H9 (cell line): ENCODE results near the gene LRRC42. TPM values are rescaled to one million over a fixed set of nuclear protein-coding genes. Genes with fewer than 3 reads are reported as not detected.
A peak's percentile ranks its signal among the peaks of the same experiment; 100 is the strongest.

Experiments used
- DNase-seq: peaks from one replicate; pipeline ENCODE4 v3.0.0-alpha.2; 2017
- H2AFZ ChIP-seq: one replicate; pipeline ENCODE4 v1.6.1; 2013; ENCODE audit warnings: mild to moderate bottlenecking, low read length, control low read depth, moderate library complexity
- H2AK5ac ChIP-seq: 2 replicates; pipeline ENCODE4 v1.6.1; 2013; ENCODE audit warnings: low read length, control low read depth, mixed read lengths; ENCODE audit not compliant: insufficient read length
- H2BK120ac ChIP-seq: one replicate; pipeline ENCODE4 v1.6.1; 2013; ENCODE audit warnings: low read depth, mild to moderate bottlenecking, low read length, control low read depth, inconsistent platforms; ENCODE audit not compliant: poor library complexity, severe bottlenecking
- H2BK12ac ChIP-seq: 2 replicates; pipeline ENCODE4 v1.6.1; 2013; ENCODE audit warnings: low read length, control low read depth, mixed read lengths, low read depth; ENCODE audit not compliant: insufficient read length
- H2BK15ac ChIP-seq: 2 replicates; pipeline ENCODE4 v1.6.1; 2013; ENCODE audit warnings: low read depth, low read length, control low read depth
- H2BK20ac ChIP-seq: one replicate; pipeline ENCODE4 v1.6.1; 2013; ENCODE audit warnings: low read depth, mild to moderate bottlenecking, low read length, control low read depth, inconsistent platforms; ENCODE audit not compliant: poor library complexity, severe bottlenecking
- H2BK5ac ChIP-seq: 2 replicates; pipeline ENCODE4 v1.6.1; 2013; ENCODE audit warnings: low read length, control low read depth, mixed read lengths; ENCODE audit not compliant: insufficient read length
- H3K14ac ChIP-seq: 2 replicates; pipeline ENCODE4 v1.6.1; 2013; ENCODE audit warnings: low read length, control low read depth; ENCODE audit not compliant: insufficient read depth
- H3K18ac ChIP-seq: 2 replicates; pipeline ENCODE4 v1.6.1; 2013; ENCODE audit warnings: low read depth, mild to moderate bottlenecking, mixed read lengths, low read length, control low read depth; ENCODE audit not compliant: insufficient read length
- H3K23ac ChIP-seq: 2 replicates; pipeline ENCODE4 v1.6.1; 2013; ENCODE audit warnings: low read length, control low read depth, mixed read lengths, low read depth; ENCODE audit not compliant: insufficient read length
- H3K23me2 ChIP-seq: 2 replicates; pipeline ENCODE4 v1.6.1; 2013; ENCODE audit warnings: low read depth, mild to moderate bottlenecking, mixed read lengths, low read length, control low read depth; ENCODE audit not compliant: insufficient read length, poor library complexity, severe bottlenecking
- H3K27ac ChIP-seq: 2 replicates; pipeline ENCODE4 v1.5.1; 2013; ENCODE audit warnings: low read length, control low read depth, mixed read lengths, low read depth; ENCODE audit not compliant: insufficient read length
- H3K27me3 ChIP-seq: 2 replicates; pipeline ENCODE4 v1.6.1; 2013; ENCODE audit warnings: low read length, control low read depth, inconsistent platforms; ENCODE audit not compliant: insufficient read depth
- H3K4ac ChIP-seq: 2 replicates; pipeline ENCODE4 v1.6.1; 2013; ENCODE audit warnings: low read depth, mild to moderate bottlenecking, control low read depth, inconsistent platforms, low read length, moderate library complexity
- H3K4me1 ChIP-seq: 2 replicates; pipeline ENCODE4 v1.6.1; 2013; ENCODE audit warnings: low read length, control low read depth, inconsistent platforms; ENCODE audit not compliant: insufficient read depth
- H3K4me2 ChIP-seq: 2 replicates; pipeline ENCODE4 v1.6.1; 2013; ENCODE audit warnings: low read length, control low read depth, mixed read lengths; ENCODE audit not compliant: insufficient read length, insufficient read depth
- H3K56ac ChIP-seq: 2 replicates; pipeline ENCODE4 v1.6.1; 2013; ENCODE audit warnings: low read depth, mild to moderate bottlenecking, mixed read lengths, low read length, control low read depth; ENCODE audit not compliant: insufficient read length
- H3K79me1 ChIP-seq: 2 replicates; pipeline ENCODE4 v1.6.1; 2013; ENCODE audit warnings: low read depth, mild to moderate bottlenecking, moderate library complexity, low read length, control low read depth, inconsistent platforms; ENCODE audit not compliant: insufficient read depth, poor library complexity, severe bottlenecking
- H3K79me2 ChIP-seq: 2 replicates; pipeline ENCODE4 v1.6.1; 2013; ENCODE audit warnings: low read length, control low read depth, inconsistent platforms; ENCODE audit not compliant: insufficient read depth
- H3K9ac ChIP-seq: 2 replicates; pipeline ENCODE4 v1.6.1; 2013; ENCODE audit warnings: low read length, control low read depth, mixed read lengths; ENCODE audit not compliant: insufficient read length; ENCODE audit errors: extremely low read depth
- H3K9me3 ChIP-seq: one replicate; pipeline ENCODE4 v1.6.1; 2013; ENCODE audit warnings: low read depth, low read length, inconsistent platforms; ENCODE audit not compliant: control insufficient read depth
- H3T11ph ChIP-seq: one replicate; pipeline ENCODE4 v1.6.1; 2013; ENCODE audit warnings: mild to moderate bottlenecking, low read length, control low read depth, inconsistent platforms
- H4K20me1 ChIP-seq: one replicate; pipeline ENCODE4 v1.6.1; 2013; ENCODE audit not compliant: control insufficient read depth, insufficient read length, insufficient read depth
- H4K5ac ChIP-seq: 2 replicates; pipeline ENCODE4 v1.6.1; 2013; ENCODE audit warnings: low read depth, mild to moderate bottlenecking, mixed read lengths, low read length, control low read depth; ENCODE audit not compliant: insufficient read length
- H4K8ac ChIP-seq: replicated peaks from 2 replicates; pipeline ENCODE4 v1.6.1; 2013; ENCODE audit warnings: low read length, control low read depth, mixed read lengths, low read depth; ENCODE audit not compliant: insufficient read length
- H4K91ac ChIP-seq: 2 replicates; pipeline ENCODE4 v1.6.1; 2013; ENCODE audit warnings: low read depth, mild to moderate bottlenecking, moderate library complexity, mixed read lengths, low read length, control low read depth; ENCODE audit not compliant: insufficient read length
- H3K27ac Mint-ChIP-seq, 3 experiments: 2 replicates in 2 of 3; 3 replicates in 1 of 3; pipeline ENCODE4 v1.8.0; 2020 to 2021; ENCODE audit warnings: mixed read lengths in 3 of 3, mild to moderate bottlenecking in 1 of 3, moderate library complexity in 1 of 3
- H3K27me3 Mint-ChIP-seq: 2 replicates; pipeline ENCODE4 v1.8.0; 2021; ENCODE audit warnings: low read depth, mild to moderate bottlenecking, moderate library complexity, mixed read lengths
- H3K36me3 Mint-ChIP-seq, 3 experiments: 2 replicates in 2 of 3; 3 replicates in 1 of 3; pipeline ENCODE4 v1.8.0; 2020 to 2021; ENCODE audit warnings: low read depth in 3 of 3, mixed read lengths in 3 of 3; ENCODE audit not compliant: insufficient read depth in 1 of 3
- H3K4me1 Mint-ChIP-seq, 2 experiments: 2 replicates each; pipeline ENCODE4 v1.8.0; 2020; ENCODE audit warnings: mixed read lengths in 2 of 2
- H3K4me3 Mint-ChIP-seq, 2 experiments: 2 replicates in 1 of 2; 3 replicates in 1 of 2; pipeline ENCODE4 v1.8.0; 2020 to 2021; ENCODE audit warnings: mild to moderate bottlenecking in 2 of 2, mixed read lengths in 2 of 2, moderate library complexity in 1 of 2
- H3K9me3 Mint-ChIP-seq, 2 experiments: 2 replicates in 1 of 2; 3 replicates in 1 of 2; pipeline ENCODE4 v1.8.0; 2020; ENCODE audit warnings: mild to moderate bottlenecking in 2 of 2, mixed read lengths in 2 of 2, moderate library complexity in 1 of 2
- CTCF ChIP-seq: fragments of 200-600 bp; sonication (generic); conservative IDR thresholded peaks from 3 replicates; pipeline ENCODE4 v1.8.0; 2021; ENCODE audit warnings: antibody characterized with exemption, mild to moderate bottlenecking
- WGBS: extraction: QIAGEN DNeasy Blood & Tissue Kit; methylation state at CpG from one replicate; pipeline ENCODE4 v1.1.7; 2013; ENCODE audit warnings: missing lambda C conversion rate, low lambda C conversion rate, mixed read lengths; ENCODE audit not compliant: insufficient read length; ENCODE audit errors: extremely low coverage; 5-methylcytosine and 5-hydroxymethylcytosine counted together
- total RNA-seq: library from RNA; stranded (reverse); gene quantifications from 2 replicates; pipeline ENCODE4 v1.2.1, GENCODE V29; 2021

LRRC42 gene
- total RNA-seq, 1 experiment from 2014 or later: 36.3 TPM

- H3K4me3 Mint-ChIP-seq: 0 out of 5 replicates have a peak overlapping the region, but pooled peaks of 1 of the 2 experiments have one; percentile 19
- Histone ChIP-seq H3K23ac (no peak overlapping the region), H4K91ac (no peak overlapping the region), H3T11ph (no peak overlapping the region), H2AK5ac (no peak overlapping the region), H3K79me2 (no peaks in the 10 kb centered on the region; the same call in 1 of the 2 replicates), H3K56ac (no peak overlapping the region), H3K14ac (no peak overlapping the region), H2BK15ac (no peak overlapping the region), H2BK12ac (no peak overlapping the region), H4K20me1 (no peaks in the 10 kb centered on the region), H2AFZ (no peak overlapping the region), H3K9me3 (no peaks in the 10 kb centered on the region), H4K8ac (no peak overlapping the region), H3K18ac (no peak overlapping the region), H2BK5ac (no peak overlapping the region), H3K4me1 (peaks cover 4% of the 10 kb centered on the region; the same call in 1 of the 2 replicates), H3K23me2 (peaks cover 13% of the 10 kb centered on the region), H3K27me3 (no peaks in the 10 kb centered on the region), H3K79me1 (no peaks in the 10 kb centered on the region), H3K9ac (no peak overlapping the region), H4K5ac (no peak overlapping the region), H2BK20ac (no peak overlapping the region), H2BK120ac (no peak overlapping the region), H3K27ac (no peak overlapping the region), H3K4me2 (no peak overlapping the region), H3K4ac (no peak overlapping the region)
- no peaks in the 10 kb centered on the region; the same call in 1 of the 2 replicates for H3K27me3 Mint-ChIP-seq
- TF ChIP-seq CTCF: no peak
- H3K27ac Mint-ChIP-seq: peak overlapping the region in 1 of 3 experiments; percentile 31; a peak in 1 of 7 replicates
- DNase-seq: no peak
- no peaks in the 10 kb centered on the region for H3K9me3 Mint-ChIP-seq
- H3K4me1 Mint-ChIP-seq: peaks cover 31 to 42% of the 10 kb centered on the region in 2 experiments
- peaks cover 0 to 4% (median 4%) of the 10 kb centered on the region in 3 experiments; a peak in 3 of 7 replicates for H3K36me3 Mint-ChIP-seq
- no CpG with 5 or more reads among the region's 14 CpGs for WGBS
These were observed 2.6 kb upstream of the LRRC42 start for GRCh38 chr1:53943490-53944043.
